ENCODE data around the gene LKAAEAR1.

Gene LKAAEAR1

DNA sequence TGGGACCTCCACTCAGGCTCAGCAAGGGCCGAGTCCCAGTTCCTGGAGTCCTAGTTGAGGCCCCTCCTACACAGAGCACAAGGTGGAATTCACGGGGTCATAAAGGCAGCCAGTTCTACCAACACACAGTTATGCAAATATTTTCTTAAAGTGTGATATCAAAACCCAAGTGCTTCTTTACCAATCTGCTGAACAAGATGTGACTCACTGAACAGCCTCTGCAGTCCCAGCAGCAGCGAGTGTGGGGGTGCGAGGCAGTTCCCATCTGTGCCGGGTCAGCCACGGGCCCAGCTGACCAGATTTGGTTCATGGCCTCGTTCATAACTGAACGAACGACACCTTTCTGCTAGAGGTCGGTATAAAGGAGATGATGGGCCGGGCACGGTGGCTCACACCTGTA, 25.7 kb downstream of the LKAAEAR1 start (continued):
- TF ChIP-seq BACH2 (CRISPR knock-in tag; IDR thresholded peaks at IDR 0.05; ENCODE audit: borderline replicate concordance): no peak
- no peak for TF ChIP-seq ZC3H10 (CRISPR knock-in tag; IDR thresholded peaks at IDR 0.05)
- TF ChIP-seq, protein P1, sequence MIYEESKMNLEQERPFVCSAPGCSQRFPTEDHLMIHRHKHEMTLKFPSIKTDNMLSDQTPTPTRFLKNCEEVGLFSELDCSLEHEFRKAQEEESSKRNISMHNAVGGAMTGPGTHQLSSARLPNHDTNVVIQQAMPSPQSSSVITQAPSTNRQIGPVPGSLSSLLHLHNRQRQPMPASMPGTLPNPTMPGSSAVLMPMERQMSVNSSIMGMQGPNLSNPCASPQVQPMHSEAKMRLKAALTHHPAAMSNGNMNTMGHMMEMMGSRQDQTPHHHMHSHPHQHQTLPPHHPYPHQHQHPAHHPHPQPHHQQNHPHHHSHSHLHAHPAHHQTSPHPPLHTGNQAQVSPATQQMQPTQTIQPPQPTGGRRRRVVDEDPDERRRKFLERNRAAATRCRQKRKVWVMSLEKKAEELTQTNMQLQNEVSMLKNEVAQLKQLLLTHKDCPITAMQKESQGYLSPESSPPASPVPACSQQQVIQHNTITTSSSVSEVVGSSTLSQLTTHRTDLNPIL (CRISPR knock-in tag; IDR thresholded peaks at IDR 0.05; ENCODE audit: low read depth): no peak
- TF ChIP-seq, protein P2, sequence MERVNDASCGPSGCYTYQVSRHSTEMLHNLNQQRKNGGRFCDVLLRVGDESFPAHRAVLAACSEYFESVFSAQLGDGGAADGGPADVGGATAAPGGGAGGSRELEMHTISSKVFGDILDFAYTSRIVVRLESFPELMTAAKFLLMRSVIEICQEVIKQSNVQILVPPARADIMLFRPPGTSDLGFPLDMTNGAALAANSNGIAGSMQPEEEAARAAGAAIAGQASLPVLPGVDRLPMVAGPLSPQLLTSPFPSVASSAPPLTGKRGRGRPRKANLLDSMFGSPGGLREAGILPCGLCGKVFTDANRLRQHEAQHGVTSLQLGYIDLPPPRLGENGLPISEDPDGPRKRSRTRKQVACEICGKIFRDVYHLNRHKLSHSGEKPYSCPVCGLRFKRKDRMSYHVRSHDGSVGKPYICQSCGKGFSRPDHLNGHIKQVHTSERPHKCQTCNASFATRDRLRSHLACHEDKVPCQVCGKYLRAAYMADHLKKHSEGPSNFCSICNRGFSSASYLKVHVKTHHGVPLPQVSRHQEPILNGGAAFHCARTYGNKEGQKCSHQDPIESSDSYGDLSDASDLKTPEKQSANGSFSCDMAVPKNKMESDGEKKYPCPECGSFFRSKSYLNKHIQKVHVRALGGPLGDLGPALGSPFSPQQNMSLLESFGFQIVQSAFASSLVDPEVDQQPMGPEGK (CRISPR knock-in tag; IDR thresholded peaks at IDR 0.05; ENCODE audit: borderline replicate concordance): no peak
- TF ChIP-seq ZNF565 (CRISPR knock-in tag; conservative IDR thresholded peaks at IDR 0.05; ENCODE audit: low read depth): no peak
- no peak for TF ChIP-seq RARB (CRISPR knock-in tag; IDR thresholded peaks at IDR 0.05)

DNA sequence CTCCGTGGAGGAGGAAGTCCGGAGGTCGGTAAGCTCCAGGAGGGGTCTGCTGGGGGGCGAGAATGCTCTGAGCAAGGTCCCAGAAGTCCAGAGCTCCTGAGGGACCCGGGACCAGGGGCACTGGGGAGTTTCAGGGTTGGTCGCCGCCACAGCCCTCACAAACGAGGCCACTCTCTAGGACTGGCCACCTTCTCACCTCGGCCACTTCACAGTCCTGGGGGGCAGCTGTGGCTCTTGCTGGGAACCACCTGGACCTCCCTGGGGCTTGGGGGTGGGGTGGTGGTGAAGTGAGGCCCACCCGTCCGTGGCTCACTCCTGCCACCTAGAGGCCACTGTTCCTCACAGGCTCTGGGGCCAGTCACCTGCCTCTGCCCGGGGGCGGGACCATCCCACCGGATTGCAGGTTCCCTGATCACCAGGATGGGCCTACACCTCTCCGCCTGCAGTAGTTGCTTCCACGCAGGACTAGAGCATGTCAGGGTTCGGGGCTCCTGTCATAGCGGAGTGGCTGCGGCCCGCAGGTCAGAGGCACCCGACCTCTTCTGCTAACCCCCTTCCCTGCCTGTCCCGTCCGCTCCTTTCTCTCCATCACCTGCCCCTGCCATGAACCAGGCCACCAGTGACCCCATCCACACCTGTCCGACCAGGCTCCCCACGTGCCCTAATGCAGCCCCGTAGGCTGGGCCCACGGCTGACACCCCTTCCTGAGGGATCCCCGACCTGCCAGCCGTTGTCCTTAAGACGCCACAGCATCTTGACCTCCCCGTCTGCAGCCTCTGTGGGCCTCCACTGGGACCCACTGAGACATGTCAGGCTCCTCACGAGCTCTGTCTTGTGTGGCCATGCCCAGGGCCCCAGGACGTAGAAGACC, 26.3 kb downstream of the LKAAEAR1 start:
- peak; percentile 83 for ATAC-seq
- no peak for TF ChIP-seq BACH2 (CRISPR knock-in tag; IDR thresholded peaks at IDR 0.05; ENCODE audit: borderline replicate concordance)
- no peak for TF ChIP-seq ZFP30 (CRISPR knock-in tag; IDR thresholded peaks at IDR 0.05)
- TF ChIP-seq, protein P3, sequence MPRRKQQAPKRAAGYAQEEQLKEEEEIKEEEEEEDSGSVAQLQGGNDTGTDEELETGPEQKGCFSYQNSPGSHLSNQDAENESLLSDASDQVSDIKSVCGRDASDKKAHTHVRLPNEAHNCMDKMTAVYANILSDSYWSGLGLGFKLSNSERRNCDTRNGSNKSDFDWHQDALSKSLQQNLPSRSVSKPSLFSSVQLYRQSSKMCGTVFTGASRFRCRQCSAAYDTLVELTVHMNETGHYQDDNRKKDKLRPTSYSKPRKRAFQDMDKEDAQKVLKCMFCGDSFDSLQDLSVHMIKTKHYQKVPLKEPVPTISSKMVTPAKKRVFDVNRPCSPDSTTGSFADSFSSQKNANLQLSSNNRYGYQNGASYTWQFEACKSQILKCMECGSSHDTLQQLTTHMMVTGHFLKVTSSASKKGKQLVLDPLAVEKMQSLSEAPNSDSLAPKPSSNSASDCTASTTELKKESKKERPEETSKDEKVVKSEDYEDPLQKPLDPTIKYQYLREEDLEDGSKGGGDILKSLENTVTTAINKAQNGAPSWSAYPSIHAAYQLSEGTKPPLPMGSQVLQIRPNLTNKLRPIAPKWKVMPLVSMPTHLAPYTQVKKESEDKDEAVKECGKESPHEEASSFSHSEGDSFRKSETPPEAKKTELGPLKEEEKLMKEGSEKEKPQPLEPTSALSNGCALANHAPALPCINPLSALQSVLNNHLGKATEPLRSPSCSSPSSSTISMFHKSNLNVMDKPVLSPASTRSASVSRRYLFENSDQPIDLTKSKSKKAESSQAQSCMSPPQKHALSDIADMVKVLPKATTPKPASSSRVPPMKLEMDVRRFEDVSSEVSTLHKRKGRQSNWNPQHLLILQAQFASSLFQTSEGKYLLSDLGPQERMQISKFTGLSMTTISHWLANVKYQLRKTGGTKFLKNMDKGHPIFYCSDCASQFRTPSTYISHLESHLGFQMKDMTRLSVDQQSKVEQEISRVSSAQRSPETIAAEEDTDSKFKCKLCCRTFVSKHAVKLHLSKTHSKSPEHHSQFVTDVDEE (CRISPR knock-in tag; IDR thresholded peaks at IDR 0.05): no peak
- TF ChIP-seq ZC3H10 (CRISPR knock-in tag; IDR thresholded peaks at IDR 0.05): no peak

DNA sequence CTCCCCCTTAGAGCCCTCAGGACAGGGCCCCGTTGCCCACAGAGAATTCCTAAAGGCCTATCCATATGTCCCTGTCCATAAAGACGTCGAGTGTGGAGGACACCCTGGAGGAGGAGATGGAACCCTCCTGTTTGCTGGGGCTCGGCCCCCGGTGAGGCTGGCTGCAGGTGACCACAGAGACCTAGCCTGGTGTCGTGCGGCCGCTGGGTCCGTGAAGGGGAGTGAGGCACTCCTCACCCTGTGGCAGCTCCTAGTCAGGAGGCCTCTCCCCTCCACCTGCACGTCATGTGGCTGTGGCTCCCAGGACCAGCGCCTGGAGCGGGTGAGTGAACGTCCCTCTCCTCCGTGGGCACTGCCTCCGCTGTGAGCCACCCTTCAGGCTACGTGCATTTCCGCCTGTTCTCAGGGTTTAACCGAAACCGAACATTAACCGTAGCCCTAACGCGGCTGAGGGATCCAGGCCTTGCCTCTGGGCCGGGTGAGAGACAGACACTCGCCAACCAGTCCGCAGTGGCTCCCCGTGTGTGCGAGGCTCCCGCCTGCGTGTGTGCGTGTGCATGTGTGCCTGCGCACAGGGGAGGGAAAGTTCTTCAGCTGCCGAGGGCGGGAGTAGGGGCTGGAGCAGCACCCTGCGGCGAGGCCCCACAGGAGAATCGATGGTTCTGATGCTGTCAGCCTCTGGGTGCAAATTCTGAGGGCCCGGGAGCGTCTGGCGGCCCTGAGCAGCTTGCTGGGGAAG, 27.1 kb downstream of the LKAAEAR1 start:
- no peak for ATAC-seq
- TF ChIP-seq GLIS3 (CRISPR knock-in tag; IDR thresholded peaks at IDR 0.05) (no peak), SNAI2 (CRISPR knock-in tag; IDR thresholded peaks at IDR 0.05) (no peak)
- TF ChIP-seq, protein P2 (CRISPR knock-in tag; IDR thresholded peaks at IDR 0.05; ENCODE audit: borderline replicate concordance): no peak

DNA sequence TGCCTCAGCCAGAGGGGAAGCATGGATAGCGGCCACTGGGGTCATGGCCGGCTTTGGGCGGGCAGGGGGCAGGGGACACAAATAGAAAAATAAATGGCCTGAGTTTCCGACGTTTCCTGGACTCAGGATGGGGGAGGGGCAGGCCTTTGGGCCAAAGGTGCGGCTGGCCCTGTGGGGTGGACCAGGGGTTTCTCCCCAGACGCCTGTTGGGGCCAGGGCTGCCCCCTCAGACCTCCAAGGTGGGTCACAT, 27.6 kb downstream of the LKAAEAR1 start:
- TF ChIP-seq BACH2 (CRISPR knock-in tag; IDR thresholded peaks at IDR 0.05; ENCODE audit: borderline replicate concordance) (no peak), ZNF70 (CRISPR knock-in tag; IDR thresholded peaks at IDR 0.05) (no peak)
- no peak for ATAC-seq

DNA sequence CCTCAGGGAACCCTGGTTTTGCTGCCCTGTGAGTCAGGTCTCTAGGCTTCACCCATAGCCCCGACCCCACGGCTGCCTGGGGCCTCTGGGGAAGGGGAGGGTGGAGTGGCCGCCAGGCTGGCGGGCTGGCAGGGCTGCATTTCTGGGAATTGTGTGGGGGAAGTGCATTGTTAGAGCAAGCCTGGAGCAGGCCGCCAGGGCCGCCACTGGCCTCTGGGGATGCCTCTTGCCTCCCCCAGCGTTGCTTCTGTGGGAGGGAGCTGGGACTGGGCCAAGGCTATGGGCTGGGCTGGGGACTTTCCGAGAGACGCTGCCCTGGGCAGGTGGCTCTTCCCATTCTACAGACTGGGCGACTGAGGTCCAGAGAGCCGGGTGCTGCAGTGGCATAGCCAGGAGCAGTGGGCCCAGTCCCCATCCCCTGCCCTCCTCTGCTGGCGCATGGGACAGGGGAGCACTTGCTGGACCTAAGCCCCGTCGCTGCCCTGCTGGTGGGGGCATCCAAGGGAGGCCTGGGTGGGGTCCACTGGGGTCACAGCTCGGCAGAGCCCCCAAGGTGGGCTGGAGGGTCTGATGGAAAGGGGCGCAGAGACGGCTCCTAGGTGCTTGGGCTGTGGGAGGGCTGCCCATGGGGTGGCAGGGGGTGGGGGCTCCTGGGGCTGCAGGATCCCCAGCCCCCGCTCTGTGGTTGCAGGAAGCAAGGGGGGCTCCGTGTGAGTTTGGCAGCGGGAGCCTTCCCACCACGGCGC, 28.1 kb downstream of the LKAAEAR1 start:
- 0 out of 3 replicates have a peak, but pooled peaks have one; percentile 3 for ATAC-seq
- TF ChIP-seq, protein P2 (CRISPR knock-in tag; IDR thresholded peaks at IDR 0.05; ENCODE audit: borderline replicate concordance): peak; percentile 81; the same call in 1 of the 2 replicates
- TF ChIP-seq TOX (CRISPR knock-in tag; IDR thresholded peaks at IDR 0.05; ENCODE audit: borderline replicate concordance): no peak

Measured in SK-N-SH treated with all-trans-retinoic acid at 6 μM for 48 hours (cell line).